GM12878 (cell line): ENCODE results near the gene CHERP. TPM values are rescaled to one million over a fixed set of nuclear protein-coding genes. Genes with fewer than 3 reads are reported as not detected.

ENCODE experiments used
- ASH2L ChIP-seq: fragments of 300-600, 200-600 bp; sonication (generic); IDR thresholded peaks from 2 replicates; pipeline ENCODE4 v1.6.1; 2017; ENCODE audit warnings: low read depth, mild to moderate bottlenecking, borderline replicate concordance
- ATF7 ChIP-seq: fragments of 450-650 bp; IDR thresholded peaks from 2 replicates; pipeline ENCODE4 v1.6.1; 2016; ENCODE audit warnings: low read depth, mild to moderate bottlenecking
- ESRRA ChIP-seq: IDR thresholded peaks from 2 replicates; pipeline ENCODE4 v1.6.1; 2012; ENCODE audit warnings: mild to moderate bottlenecking, low read length, improper control_type of control experiment
- FOS ChIP-seq: IDR thresholded peaks from 3 replicates; pipeline ENCODE4 v1.6.1; 2011; ENCODE audit warnings: borderline replicate concordance; ENCODE audit not compliant: insufficient read length; ENCODE audit errors: extremely low read depth
- FOXM1 ChIP-seq: IDR thresholded peaks from 2 replicates; pipeline ENCODE4 v1.6.1; 2012; ENCODE audit warnings: low read depth, mild to moderate bottlenecking, inconsistent platforms, low read length, moderate library complexity
- GATAD2B ChIP-seq: fragments of 450-650 bp; conservative IDR thresholded peaks from 2 replicates; pipeline ENCODE4 v1.6.1; 2017; ENCODE audit warnings: low read depth, mild to moderate bottlenecking, moderate library complexity
- HCFC1 ChIP-seq: fragments of 150-350 bp; IDR thresholded peaks from 2 replicates; pipeline ENCODE4 v1.6.1; 2014; ENCODE audit warnings: low read length
- JUND ChIP-seq: IDR thresholded peaks from 2 replicates; pipeline ENCODE4 v1.6.1; 2012; ENCODE audit warnings: low read depth, mild to moderate bottlenecking, low read length, improper control_type of control experiment, moderate library complexity
- KDM1A ChIP-seq: fragments of 200-600 bp; sonication (generic); IDR thresholded peaks from 2 replicates; pipeline ENCODE4 v1.6.1; 2016; ENCODE audit warnings: borderline replicate concordance
- MEF2A ChIP-seq: IDR thresholded peaks from 2 replicates; pipeline ENCODE4 v1.6.1; 2011; ENCODE audit warnings: low read depth, mild to moderate bottlenecking, low read length, moderate library complexity; ENCODE audit not compliant: insufficient read depth
- MEF2B ChIP-seq: fragments of 450-650 bp; IDR thresholded peaks from 2 replicates; pipeline ENCODE4 v1.6.1; 2018; ENCODE audit warnings: mild to moderate bottlenecking, moderate library complexity; ENCODE audit not compliant: partially characterized antibody, poor library complexity, severe bottlenecking
- MXI1 ChIP-seq: fragments of 150-350 bp; IDR thresholded peaks from 2 replicates; pipeline ENCODE4 v1.6.1; 2011; ENCODE audit warnings: low read depth, mild to moderate bottlenecking, inconsistent platforms, low read length, improper control_type of control experiment
- RAD51 ChIP-seq: fragments of 450-650 bp; IDR thresholded peaks from 2 replicates; pipeline ENCODE4 v1.6.1; 2016; ENCODE audit warnings: moderate library complexity, mild to moderate bottlenecking, inconsistent platforms
- RUNX3 ChIP-seq: IDR thresholded peaks from 2 replicates; pipeline ENCODE4 v1.6.1; 2012; ENCODE audit warnings: low read length, inconsistent platforms
- SP1 ChIP-seq: IDR thresholded peaks from one replicate; pipeline ENCODE4 v1.6.1; 2011; ENCODE audit warnings: low read depth, low read length
- SPI1 ChIP-seq: IDR thresholded peaks from 2 replicates; pipeline ENCODE4 v1.6.1; 2011; ENCODE audit warnings: low read depth, mild to moderate bottlenecking, low read length, moderate library complexity, borderline replicate concordance; ENCODE audit not compliant: insufficient read depth
- SREBF1 ChIP-seq: IDR thresholded peaks from 2 replicates; pipeline ENCODE4 v1.6.1; 2012; ENCODE audit warnings: mild to moderate bottlenecking, low read length
- STAT1 ChIP-seq: fragments of 450-650 bp; conservative IDR thresholded peaks from 2 replicates; pipeline ENCODE4 v1.6.1; 2014; ENCODE audit warnings: antibody characterized with exemption, mild to moderate bottlenecking
- ZBED1 ChIP-seq: IDR thresholded peaks from 2 replicates; pipeline ENCODE4 v1.6.1; 2016; ENCODE audit warnings: borderline replicate concordance
- polyA plus RNA-seq, 11 experiments: library from polyadenylated mRNA; depleted of rRNA in 4 of 11; unstranded in 6 of 11; stranded (reverse) in 5 of 11; fragments of >200 nt; fragmentation: Nextera tagmentation in 4 of 11; fragmentation: Illumina TruSeq in 1 of 11; extraction: Ambion mirVana in 4 of 11; extraction: Trizol in 1 of 11; gene quantifications; 1 replicate in 1 of 11; 2 replicates in 10 of 11; pipeline versions ENCODE4 v1.2.1 to v1.2.3, GENCODE V29; 2011 to 2016; ENCODE audit warnings: inconsistent platforms in 2 of 11, missing spikeins in 2 of 11, low read depth in 1 of 11
- total RNA-seq, 4 experiments: library from RNA; depleted of rRNA in 3 of 4; stranded (reverse); fragments of >200 nt in 3 of 4; fragmentation: Illumina TruSeq in 1 of 4; extraction: Trizol in 1 of 4; gene quantifications; 2 replicates each; pipeline versions ENCODE4 v1.2.1 to v1.2.3, GENCODE V29; 2013 to 2021
- TF ChIP-seq, protein P1 (sequence below): fragments of 450-650 bp; formaldehyde crosslinking; IDR thresholded peaks from 2 replicates; pipeline ENCODE4 v1.4.0; 2022; ENCODE audit warnings: mild to moderate bottlenecking, moderate library complexity
- TF ChIP-seq, protein P2 (sequence below): fragments of 450-650 bp; IDR thresholded peaks from 2 replicates; pipeline ENCODE4 v1.6.1; 2017; ENCODE audit warnings: mild to moderate bottlenecking, low read depth, inconsistent platforms; ENCODE audit not compliant: poor library complexity, severe bottlenecking
- TF ChIP-seq, protein P3 (sequence below): IDR thresholded peaks from 2 replicates; pipeline ENCODE4 v1.6.1; 2012; ENCODE audit warnings: low read depth, low read length, improper control_type of control experiment
- TF ChIP-seq, protein P4 (sequence below): fragments of 450-650 bp; IDR thresholded peaks from 2 replicates; pipeline ENCODE4 v1.6.1; 2016; ENCODE audit warnings: mild to moderate bottlenecking

CHERP gene
- total and polyA plus RNA-seq, 10 of the 15 experiments (the other 5 are each of a cell fraction or from before 2014, with no cell fraction given), result 0.66 to 65.3 (median 12.2) TPM

DNA sequence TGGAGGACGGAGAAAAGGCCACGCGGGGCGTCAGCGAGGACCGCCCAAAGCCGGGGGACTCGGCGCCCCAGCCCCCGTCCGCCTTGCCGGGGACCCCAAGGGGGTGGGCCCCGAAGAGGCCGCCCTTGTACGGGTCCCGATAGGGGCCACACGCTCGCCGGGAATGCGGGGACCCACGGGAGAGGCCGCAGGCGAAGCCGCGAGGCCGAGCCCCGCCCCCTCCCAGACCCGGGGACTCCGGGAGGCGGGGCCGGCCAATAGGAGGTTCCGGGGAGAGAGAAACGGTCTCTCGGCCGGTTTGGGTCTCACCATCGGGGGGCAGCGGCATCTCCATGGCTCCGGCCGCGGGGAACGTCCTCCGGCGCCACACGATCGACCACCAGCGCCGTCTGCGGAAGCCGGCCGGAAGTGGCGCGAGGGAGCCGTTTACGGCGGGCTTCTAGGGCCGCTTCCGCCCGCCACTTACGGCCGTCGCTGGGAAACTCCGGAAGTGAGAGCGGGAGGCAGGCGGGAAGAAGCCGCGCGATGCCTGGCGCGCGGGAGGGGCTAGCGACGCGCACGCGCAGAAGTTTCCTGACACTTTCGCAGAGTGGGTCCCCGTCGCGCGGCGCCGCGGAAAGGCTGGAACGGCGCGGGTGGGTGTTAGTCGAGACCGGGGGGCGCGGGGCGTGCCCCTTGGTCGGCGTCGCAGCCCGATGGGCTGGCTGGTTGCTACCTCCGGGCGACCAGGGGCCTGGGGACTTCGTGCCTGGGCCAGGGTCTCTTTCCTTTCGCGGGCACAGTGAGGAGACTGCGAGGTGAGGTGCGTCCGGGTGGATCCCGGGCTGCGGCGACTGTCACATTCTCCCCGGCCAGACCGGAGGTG, at the start of gene CHERP (continued):
- TF ChIP-seq FOXM1 (no peak), STAT1 (no peak), ATF7 (no peak), HCFC1 (peak; percentile 69; the same call in 1 of the 2 replicates), SREBF1 (no peak), KDM1A (no peak), SP1 (no peak), GATAD2B (peak; percentile 93), ZBED1 (peak; percentile 28; the same call in 1 of the 2 replicates), SPI1 (peak; percentile 36; the same call in 1 of the 2 replicates), ASH2L (no peak), FOS (no peak), MEF2B (peak; percentile 26), MXI1 (peak; percentile 93), RUNX3 (peak; percentile 37; the same call in 1 of the 2 replicates), JUND (no peak), RAD51 (no peak), MEF2A (no peak), ESRRA (no peak)
- TF ChIP-seq, protein P1, sequence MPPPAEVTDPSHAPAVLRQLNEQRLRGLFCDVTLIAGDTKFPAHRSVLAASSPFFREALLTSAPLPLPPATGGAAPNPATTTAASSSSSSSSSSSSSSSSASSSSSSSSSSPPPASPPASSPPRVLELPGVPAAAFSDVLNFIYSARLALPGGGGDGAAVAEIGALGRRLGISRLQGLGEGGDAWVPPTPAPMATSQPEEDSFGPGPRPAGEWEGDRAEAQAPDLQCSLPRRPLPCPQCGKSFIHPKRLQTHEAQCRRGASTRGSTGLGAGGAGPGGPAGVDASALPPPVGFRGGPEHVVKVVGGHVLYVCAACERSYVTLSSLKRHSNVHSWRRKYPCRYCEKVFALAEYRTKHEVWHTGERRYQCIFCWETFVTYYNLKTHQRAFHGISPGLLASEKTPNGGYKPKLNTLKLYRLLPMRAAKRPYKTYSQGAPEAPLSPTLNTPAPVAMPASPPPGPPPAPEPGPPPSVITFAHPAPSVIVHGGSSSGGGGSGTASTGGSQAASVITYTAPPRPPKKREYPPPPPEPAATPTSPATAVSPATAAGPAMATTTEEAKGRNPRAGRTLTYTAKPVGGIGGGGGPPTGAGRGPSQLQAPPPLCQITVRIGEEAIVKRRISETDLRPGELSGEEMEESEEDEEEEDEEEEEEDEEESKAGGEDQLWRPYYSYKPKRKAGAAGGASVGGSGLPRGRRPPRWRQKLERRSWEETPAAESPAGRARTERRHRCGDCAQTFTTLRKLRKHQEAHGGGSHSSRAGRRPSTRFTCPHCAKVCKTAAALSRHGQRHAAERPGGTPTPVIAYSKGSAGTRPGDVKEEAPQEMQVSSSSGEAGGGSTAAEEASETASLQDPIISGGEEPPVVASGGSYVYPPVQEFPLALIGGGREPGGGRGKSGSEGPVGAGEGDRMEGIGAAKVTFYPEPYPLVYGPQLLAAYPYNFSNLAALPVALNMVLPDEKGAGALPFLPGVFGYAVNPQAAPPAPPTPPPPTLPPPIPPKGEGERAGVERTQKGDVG (CRISPR knock-in tag), result 0 out of 2 replicates have a peak, but pooled peaks have one; percentile 21
- TF ChIP-seq, protein P2, sequence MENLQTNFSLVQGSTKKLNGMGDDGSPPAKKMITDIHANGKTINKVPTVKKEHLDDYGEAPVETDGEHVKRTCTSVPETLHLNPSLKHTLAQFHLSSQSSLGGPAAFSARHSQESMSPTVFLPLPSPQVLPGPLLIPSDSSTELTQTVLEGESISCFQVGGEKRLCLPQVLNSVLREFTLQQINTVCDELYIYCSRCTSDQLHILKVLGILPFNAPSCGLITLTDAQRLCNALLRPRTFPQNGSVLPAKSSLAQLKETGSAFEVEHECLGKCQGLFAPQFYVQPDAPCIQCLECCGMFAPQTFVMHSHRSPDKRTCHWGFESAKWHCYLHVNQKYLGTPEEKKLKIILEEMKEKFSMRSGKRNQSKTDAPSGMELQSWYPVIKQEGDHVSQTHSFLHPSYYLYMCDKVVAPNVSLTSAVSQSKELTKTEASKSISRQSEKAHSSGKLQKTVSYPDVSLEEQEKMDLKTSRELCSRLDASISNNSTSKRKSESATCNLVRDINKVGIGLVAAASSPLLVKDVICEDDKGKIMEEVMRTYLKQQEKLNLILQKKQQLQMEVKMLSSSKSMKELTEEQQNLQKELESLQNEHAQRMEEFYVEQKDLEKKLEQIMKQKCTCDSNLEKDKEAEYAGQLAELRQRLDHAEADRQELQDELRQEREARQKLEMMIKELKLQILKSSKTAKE, result no peak
- TF ChIP-seq, protein P3, sequence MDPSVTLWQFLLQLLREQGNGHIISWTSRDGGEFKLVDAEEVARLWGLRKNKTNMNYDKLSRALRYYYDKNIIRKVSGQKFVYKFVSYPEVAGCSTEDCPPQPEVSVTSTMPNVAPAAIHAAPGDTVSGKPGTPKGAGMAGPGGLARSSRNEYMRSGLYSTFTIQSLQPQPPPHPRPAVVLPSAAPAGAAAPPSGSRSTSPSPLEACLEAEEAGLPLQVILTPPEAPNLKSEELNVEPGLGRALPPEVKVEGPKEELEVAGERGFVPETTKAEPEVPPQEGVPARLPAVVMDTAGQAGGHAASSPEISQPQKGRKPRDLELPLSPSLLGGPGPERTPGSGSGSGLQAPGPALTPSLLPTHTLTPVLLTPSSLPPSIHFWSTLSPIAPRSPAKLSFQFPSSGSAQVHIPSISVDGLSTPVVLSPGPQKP, result peak; percentile 99
- TF ChIP-seq, protein P4, sequence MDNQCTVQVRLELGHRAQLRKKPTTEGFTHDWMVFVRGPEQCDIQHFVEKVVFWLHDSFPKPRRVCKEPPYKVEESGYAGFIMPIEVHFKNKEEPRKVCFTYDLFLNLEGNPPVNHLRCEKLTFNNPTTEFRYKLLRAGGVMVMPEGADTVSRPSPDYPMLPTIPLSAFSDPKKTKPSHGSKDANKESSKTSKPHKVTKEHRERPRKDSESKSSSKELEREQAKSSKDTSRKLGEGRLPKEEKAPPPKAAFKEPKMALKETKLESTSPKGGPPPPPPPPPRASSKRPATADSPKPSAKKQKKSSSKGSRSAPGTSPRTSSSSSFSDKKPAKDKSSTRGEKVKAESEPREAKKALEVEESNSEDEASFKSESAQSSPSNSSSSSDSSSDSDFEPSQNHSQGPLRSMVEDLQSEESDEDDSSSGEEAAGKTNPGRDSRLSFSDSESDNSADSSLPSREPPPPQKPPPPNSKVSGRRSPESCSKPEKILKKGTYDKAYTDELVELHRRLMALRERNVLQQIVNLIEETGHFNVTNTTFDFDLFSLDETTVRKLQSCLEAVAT, result no peak
